Superior temporal gyrus (tissue), 1 donor: Measurements from ENCODE around the gene CNNM2.

Experiments
- DNase-seq: peaks from one replicate; pipeline ENCODE4 v3.0.0-alpha.2; 2016; ENCODE audit errors: extremely low spot score

Gene CNNM2

DNA sequence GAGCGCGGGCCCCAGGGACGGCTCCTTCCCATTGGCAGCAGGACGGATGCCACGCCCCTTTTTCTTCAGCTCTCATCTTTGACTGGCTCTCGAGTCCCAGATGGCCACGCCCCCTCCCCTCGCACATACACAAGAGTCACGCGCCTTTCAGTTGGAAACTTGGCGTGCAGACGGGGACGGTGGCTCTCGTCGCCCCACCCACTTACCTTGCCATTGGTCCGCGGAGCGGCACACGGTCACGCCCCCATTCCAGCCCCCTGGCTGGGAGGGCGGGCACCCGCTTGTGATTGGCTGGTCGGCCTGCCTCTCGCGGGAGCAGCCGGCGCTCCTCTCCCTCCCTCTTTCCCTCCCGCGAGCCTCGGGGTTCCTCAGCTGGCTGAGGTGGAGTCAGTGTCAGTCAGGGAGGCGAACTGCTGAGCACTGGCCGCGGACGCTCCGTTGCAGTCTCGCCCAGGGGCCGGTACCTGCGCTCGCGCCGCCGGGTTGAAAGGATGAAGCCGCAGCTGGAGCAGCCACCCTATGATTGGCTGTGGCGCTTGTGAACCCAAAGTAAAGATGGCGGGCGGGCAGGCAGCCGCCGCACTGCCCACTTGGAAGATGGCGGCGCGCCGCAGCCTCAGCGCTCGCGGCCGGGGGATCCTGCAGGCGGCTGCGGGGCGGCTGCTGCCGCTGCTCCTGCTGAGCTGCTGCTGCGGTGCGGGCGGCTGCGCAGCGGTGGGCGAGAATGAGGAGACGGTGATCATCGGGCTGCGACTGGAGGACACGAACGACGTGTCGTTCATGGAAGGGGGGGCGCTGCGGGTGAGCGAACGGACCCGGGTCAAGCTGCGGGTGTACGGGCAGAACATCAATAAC is at the start of gene CNNM2:
Gene CNNM2, plus strand, starts transcription at position 333 of the 855 bp plus-strand sequence. Its CDS starts 187 bp downstream, at position 520.
- DNase-seq = peak; percentile 100

DNA sequence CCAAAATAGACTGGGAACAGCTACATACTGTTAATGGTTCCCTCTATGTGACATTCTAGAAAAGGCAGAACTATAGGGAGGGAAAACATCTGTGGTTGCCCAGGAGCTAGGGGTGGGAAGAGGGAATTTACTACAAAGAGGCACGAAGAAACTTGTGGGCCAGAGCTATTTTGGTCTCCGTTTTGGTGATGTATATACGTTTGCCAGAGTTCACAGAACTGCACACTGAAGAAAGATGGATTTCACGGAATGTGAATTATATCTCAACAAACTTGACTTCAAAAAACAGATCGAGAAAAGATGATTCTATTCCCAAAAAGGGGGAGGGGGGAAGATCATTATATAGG is 49.2 kb upstream of the CNNM2 start:
- peak; percentile 34 for DNase-seq

- no peak for DNase-seq
These were observed 48.6 kb upstream of the CNNM2 start, which contains the start of gene AS3MT for GRCh38 chr10:102869258-102870198. TSS of gene AS3MT (plus strand) at chr10:102869470. CDS start at chr10:102869593, 123 bp downstream.

DNA sequence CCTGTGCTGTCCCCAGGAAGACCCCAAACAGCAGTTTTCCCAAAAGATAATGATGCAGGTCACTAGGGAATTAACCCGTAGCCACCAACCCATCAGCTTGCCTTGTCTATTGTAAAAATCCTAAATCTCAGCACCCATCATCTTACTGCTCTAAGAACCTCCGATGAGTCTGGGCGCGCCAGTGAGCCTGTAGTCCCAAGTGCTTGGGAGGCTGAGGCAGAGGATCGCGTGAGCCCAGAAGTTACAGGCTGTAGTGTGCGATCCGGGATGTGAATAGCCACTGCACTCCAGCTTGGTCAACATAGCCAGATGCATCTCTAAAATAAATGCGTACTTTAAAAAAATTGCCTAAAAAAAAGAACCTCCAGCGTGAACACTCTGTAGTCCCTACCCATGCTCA is 47.9 kb upstream of the CNNM2 start:
- no peak for DNase-seq

GRCh38 chr10:102872163-102872562 is 45.9 kb upstream of the CNNM2 start:
- no peak for DNase-seq

GRCh38 chr10:102876747-102877153 is 41.3 kb upstream of the CNNM2 start:
- DNase-seq = no peak

- no peak for DNase-seq
These were observed 39.5 kb upstream of the CNNM2 start for GRCh38 chr10:102878629-102879028.

DNA sequence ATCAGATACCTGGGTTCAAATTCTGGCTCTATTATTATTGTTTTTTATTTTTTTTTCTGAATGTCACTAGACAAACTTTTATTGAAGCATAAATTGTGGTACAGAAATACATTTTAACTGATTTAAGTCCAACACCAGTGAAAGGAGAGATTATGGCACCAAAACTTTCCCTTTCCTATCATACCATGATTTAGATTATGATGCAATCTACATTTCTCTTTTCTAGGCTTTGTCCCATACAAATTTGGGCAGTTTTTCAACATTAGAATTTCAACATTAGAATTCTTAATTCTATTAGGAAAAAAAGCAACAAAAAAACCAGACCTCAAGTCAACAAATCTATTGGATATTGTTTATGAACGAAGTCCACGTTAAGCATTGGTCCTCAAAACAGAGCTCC is 37.8 kb upstream of the CNNM2 start:
- no peak for DNase-seq

GRCh38 chr10:102888048-102888447 is 30.0 kb upstream of the CNNM2 start:
- no peak for DNase-seq

- DNase-seq = no peak
These were observed 23.5 kb upstream of the CNNM2 start for GRCh38 chr10:102894466-102895213.

- DNase-seq = no peak
These were observed 18.1 kb upstream of the CNNM2 start for GRCh38 chr10:102900006-102900405.

DNA sequence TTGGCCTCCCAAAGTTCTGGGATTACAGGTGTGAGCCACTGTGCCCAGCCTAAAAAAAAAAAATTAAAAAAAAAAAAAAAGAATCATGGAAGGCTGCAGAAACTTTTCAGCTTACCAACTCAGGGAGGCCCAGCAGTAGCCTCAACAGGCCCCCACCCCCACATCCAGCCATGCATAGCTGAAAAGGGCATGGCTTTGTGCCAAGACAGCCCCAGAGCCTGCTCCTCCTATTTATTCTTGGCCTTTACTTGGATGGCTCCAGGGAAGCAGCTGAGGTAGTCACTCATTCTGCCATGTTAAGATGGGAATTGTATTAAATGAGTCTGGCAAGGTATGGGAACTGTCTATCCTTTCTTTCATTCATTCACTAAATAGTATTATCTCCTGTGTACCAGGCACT is 13.7 kb upstream of the CNNM2 start:
- no peak for DNase-seq

GRCh38 chr10:102906507-102906906 is 11.6 kb upstream of the CNNM2 start:
- DNase-seq = no peak

DNA sequence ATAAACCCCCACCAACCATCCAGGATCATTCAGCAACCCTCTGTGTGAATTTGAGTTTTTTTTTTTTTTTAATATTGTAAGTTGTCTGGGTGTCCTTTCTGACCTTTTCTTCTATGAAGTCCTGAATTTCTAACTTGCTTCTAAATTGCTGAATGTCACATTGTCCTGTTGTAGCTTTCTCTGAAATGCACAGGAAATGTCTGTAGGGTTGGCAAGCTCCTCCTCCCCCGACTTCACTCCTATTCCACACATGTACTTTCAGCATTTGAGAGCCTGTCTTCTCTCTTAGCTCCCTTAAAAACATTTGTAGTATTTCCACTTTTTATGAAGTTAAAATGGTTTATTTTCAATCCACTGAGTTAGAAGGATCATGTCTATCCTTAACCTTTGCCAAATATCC is 3.3 kb upstream of the CNNM2 start:
- DNase-seq = no peak

DNA sequence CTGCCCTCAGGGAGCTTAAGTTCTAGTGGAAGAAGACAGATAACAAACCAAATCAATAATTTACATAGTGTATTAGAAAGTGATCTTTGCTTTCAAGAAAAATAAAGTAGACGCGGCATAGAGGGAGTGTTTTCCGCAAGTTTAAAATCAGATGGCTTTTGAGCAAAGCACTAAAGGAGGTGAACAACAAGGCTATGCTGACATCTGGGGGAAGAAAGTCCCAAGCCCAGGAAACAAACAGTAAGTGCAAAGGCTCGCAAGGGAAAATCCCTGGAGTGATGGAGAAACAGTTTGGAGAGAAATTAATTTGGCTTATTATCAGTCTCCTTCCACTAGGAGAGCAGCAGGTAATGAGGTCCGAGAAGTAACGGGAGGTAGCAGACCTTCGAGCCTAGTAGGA is 1.9 kb upstream of the CNNM2 start:
- no peak for DNase-seq

- DNase-seq = peak; percentile 86
These were observed 656 bp upstream of the CNNM2 start for GRCh38 chr10:102917314-102917961.

GRCh38 chr10:102918817-102919245 is 737 bp downstream of the CNNM2 start:
- no peak for DNase-seq

DNA sequence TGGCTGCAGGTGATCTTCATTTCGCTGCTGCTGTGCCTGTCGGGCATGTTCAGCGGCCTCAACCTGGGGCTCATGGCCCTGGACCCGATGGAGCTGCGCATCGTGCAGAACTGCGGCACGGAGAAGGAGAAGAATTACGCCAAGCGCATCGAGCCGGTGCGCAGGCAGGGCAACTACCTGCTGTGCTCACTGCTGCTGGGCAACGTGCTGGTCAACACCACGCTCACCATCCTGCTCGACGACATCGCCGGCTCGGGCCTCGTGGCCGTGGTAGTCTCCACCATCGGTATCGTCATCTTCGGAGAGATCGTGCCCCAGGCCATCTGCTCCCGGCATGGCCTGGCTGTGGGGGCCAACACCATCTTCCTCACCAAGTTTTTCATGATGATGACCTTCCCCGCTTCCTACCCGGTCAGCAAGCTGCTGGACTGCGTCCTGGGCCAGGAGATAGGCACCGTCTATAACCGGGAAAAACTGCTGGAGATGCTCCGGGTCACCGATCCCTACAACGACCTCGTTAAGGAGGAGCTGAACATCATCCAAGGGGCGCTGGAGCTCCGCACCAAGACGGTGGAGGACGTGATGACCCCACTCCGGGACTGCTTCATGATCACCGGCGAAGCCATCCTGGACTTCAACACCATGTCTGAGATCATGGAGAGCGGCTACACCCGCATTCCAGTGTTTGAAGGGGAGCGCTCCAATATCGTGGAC is 1.3 kb downstream of the CNNM2 start:
- no peak for DNase-seq

DNA sequence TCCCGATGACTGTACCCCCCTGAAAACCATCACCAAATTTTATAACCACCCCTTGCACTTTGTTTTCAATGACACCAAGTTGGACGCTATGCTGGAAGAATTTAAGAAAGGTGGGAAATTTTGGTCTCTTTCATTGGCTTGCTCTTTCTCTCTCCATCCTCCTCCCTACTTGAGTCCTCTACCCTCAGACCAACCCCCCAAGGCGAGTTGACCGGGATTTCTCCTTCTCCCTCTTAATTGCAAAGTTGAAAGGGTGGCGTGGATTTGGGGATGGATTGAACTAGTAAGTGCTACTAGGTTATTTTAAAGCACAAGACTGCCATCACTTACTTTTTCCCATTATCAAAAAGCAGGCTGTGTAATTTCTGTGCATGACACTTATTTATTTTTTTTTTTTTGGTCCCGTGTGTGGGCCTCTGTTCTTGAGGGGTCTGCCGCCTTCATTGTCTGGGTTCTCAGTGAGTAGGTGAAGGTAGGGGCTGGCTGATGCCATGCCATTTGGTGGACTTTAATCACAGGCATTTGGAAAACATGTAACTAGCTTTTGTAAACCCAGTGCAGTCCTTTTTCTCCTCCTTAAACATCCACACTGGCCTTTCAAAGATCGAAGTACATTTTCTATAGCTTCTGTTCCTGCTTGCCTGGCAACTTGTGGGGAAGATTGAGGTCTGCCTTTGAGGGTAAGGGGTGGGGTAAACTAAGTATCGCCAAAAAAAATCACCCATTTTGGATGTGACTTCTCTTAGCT is 2.1 kb downstream of the CNNM2 start:
- no peak for DNase-seq

DNA sequence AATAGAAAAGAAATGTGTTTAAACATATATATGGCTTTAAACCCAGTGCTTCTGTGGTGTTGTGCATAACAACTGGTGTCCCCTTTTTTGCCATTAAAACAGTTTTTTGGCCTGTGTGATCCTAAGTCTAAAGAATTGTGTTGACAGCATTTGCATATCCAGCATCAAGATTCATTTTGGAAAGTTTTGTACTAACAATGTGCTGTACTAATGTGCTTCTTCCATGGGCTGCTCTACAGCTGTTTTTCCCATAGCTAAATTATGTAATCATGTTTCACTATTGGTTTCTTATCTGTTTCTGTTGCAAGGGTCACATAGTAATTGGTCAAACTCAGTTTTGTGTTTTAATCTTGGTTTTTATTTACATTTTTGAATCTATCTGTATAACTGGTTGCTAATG is 5.5 kb downstream of the CNNM2 start:
- DNase-seq = no peak
